Non-pigmented ciliary epithelial cell (primary cell): ENCODE results near the gene MMP15.
"Not testable (repeated sequence)": the region's sequence is repeated elsewhere in the genome, so short reads cannot be mapped to it uniquely, and the experiment has no call there.

Experiments
- DNase-seq: peaks from one replicate; pipeline ENCODE4 v3.0.0-alpha.2; 2010; ENCODE audit warnings: low read depth

Gene MMP15

GRCh38 chr16:57996406-57997175 is 29.0 kb upstream of the MMP15 start:
- DNase-seq: no peak

GRCh38 chr16:57997176-57997527 is 28.4 kb upstream of the MMP15 start:
- no peak for DNase-seq

DNA sequence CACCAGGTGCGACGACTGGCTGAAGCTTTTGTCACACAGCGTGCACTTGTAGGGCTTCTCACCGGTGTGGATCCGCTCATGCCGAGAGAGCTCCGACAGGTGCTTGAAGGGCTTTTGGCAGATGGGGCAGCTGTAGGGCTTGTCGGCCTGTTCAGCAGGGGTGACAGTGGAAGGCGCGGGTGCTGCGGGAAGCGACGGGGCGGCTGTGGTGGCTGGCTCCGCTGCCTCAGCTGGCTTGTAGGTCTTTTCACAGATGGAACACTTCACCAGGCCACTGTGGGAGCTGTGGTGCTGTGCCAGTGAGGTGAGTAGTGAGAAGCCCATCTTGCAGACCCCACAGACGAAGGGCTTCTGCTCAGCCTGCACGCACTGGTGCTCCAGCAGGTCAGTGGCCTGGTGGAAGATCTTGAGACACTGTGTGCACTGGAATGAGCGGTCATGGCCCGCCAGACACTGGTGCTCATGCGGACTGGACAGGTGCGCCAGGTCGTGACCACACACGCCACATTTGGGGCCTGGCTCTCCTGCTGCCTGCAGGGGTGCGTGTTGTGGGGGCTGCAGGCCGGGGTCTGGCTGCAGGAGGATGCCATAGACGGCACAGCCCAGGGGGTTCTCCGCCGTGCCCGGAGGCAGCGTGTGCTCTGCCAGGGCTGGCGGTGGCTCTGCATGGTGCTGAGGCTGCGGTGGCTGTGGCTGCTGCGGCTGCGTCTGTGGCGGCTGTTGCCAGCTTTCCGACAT is 27.9 kb upstream of the MMP15 start:
- no peak for DNase-seq

- DNase-seq: no peak
These were observed 27.1 kb upstream of the MMP15 start for GRCh38 chr16:57998486-57998885.

DNA sequence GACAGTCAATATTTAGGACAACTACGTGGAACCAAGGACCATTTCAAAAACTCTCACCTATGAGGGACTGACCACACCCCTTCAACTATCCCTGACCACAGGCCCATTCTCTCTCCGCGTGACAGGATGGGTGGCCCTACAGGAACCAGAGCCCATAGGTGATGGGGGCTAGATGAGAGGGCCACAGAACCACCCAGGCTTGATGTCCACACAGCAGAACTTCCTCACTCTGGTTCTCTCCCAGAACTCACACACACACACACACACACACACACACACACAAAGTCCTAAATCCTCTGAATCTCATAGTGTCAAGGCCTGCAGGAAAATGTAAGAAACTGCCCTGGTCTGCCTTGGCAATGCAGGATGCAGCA is 26.6 kb upstream of the MMP15 start:
- DNase-seq: no peak

GRCh38 chr16:57999366-57999970 is 26.1 kb upstream of the MMP15 start:
- DNase-seq: no peak

DNA sequence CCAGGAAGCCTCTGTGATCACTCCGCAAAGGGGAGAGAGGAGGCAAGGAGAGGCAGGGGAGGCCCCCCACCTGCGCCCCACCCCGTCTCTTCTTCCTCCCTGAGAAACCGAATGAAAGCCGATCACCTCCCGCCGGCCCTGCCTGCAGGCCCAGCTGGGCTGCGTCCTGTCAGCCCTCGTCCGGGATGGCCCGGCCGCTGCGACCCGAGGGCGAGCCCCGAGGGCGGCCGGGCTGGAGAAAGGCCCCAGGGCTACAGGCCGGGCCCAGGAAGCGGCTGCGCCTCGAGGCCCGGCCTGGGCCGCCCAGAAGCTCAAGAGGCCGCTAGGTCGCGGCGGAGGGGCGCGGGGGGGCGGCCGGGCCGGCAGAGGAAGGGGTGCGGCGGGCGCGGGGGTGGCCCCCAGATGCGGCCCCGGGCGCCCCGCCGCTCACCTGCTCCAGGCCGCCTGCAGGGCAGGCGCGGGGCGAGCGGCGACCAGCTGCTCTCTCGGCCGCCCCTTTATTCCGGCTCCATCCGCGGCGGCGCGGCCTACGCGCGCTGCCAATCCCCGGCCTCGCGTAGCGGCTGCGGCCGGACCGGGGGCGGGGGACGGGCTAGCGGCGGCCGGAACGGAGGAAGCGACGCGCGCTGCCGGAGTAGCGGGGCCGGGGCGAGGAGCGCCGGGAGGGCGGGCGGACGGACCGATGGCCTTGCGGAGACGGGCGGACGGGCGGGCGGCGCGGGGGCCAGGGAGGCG is 25.4 kb upstream of the MMP15 start, which contains the start of gene ZNF319:
Gene ZNF319, minus strand, starts transcription at position 702 of the 735 bp plus-strand sequence. CDS start 2,407 bp downstream, outside the sequence.
- no peak for DNase-seq

DNA sequence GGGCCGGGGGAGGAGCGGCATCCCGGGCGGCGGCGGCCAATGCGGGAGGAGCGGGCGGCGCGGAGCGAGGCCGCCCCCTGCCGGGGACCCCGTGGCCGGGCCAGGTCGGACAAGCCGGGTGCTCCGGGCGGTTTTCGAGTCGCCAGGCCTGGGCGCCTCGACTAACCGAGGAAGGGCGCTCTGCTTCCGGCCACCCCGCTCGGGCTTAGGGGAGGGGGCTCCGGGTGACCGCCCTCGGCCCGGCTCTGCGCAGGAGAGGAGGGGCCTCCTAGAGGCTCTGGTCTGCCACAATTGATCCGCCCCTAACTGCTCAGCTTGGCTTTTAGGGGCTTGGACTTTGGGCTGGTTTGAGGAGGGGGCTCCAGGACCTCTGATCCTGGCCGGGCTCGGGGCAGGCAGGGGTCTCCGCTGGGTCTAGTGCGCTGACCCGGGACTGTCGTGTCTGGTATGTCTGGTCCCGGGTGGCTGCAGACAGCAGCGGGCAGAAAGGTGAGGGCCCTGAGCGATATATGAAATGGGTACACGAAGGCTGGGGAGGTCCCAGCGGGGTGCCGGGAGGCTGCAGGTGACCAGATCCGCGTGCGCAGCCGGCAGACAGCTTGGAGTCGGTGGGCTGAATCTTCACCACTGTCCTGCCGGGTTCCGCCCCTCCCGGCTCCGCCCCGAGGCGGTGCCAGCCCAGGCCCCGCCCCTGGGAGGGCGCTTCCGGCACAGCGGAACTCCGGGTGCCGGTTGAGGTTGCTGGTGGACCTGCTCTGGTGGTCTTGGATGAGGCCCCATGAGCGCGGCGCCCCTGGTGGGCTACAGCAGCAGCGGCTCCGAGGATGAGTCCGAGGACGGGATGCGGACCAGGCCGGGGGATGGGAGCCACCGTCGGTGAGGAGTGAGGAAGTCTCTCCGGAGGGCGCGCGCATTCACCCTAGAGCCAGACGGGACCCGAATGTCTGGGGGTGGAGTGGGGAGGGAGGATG is 24.6 kb upstream of the MMP15 start, which contains the start of gene USB1:
Gene USB1, plus strand, starts transcription at position 702 of the 971 bp plus-strand sequence. Its CDS starts 77 bp downstream, at position 779.
- no peak for DNase-seq

- no peak for DNase-seq
These were observed 23.7 kb upstream of the MMP15 start for GRCh38 chr16:58001781-58002415.

- DNase-seq: no peak
These were observed 23.1 kb upstream of the MMP15 start for GRCh38 chr16:58002416-58002800.

DNA sequence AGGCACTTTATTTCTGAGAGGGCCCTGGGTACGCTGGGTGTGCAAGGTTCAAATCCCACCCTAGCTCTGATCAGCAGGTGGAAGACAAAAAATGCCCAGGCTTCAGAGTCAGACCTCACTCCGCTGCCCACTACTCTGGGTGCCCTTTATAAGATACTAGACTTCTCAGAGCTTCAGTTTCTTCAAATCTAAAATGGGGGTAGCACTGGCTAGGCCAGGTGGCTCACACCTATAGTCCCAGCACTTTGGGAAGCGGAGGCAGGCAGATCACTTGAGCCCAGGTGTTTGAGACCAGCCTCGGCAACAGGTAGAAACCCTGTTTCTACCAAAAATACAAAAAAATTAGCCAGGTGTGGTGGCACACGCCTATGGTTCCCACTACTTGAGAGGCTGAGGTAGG is 22.6 kb upstream of the MMP15 start:
- no peak for DNase-seq

GRCh38 chr16:58004736-58005135 is 20.8 kb upstream of the MMP15 start:
- DNase-seq: not testable (repeated sequence)

- DNase-seq: no peak
These were observed 15.6 kb upstream of the MMP15 start for GRCh38 chr16:58009856-58010416.

DNA sequence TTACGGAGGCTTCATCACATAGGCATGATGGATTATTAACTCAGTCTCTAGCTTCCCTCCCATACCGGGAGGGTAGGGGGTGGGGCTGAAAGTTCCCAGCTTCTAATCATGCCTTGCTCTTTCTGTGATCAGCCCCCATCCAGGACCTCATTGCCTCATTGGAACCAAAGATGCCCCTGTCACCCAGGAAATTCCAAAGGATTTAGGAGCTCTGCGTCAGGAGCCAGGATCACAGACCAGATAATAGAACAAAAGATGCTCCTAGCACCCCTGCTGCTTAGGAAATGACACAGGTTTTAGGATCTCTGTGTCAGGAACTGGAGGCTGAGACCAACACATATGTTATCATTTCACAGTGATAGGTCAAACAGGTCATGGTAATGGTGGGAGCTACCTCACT is 14.7 kb upstream of the MMP15 start:
- DNase-seq: no peak

DNA sequence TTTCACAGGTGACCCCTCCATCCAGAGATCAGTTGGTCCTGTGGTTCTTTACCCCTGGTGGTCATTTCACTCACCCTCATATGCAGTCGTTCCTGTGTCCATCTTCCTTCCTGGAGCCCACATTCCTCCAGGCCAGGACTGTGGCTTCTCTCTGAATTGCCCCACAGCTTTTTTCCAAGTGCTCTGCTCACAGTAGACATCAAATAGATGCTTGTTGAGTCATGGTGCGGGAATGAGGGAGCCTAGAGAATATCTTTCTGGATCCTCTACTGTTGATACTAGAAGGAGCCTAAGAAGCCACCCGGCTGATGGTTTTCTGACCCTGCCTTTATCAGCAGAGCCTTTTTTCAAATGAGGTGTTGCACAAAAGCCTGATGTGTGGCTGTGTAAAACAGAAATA is 13.9 kb upstream of the MMP15 start:
- peak; percentile 43 for DNase-seq

DNA sequence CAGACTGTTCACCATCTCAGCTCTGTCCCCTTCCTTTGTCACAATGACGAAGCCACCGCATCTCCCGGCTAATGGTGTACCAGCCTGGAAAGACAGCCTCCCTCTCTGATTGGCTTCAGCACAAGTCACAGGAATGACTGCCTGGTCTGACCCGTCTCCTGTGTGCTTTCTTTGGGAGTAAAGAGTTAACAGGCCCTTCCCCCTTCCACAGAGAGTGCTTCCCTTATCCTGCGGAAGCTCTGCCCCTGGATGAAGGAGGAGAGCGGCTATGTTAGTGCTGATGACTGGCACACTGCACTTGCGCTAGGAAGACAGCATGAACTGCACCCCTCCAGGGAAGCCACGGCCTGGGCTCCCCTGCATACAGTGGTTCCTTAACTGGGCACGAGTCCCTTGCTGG is 13.1 kb upstream of the MMP15 start:
- no peak for DNase-seq

DNA sequence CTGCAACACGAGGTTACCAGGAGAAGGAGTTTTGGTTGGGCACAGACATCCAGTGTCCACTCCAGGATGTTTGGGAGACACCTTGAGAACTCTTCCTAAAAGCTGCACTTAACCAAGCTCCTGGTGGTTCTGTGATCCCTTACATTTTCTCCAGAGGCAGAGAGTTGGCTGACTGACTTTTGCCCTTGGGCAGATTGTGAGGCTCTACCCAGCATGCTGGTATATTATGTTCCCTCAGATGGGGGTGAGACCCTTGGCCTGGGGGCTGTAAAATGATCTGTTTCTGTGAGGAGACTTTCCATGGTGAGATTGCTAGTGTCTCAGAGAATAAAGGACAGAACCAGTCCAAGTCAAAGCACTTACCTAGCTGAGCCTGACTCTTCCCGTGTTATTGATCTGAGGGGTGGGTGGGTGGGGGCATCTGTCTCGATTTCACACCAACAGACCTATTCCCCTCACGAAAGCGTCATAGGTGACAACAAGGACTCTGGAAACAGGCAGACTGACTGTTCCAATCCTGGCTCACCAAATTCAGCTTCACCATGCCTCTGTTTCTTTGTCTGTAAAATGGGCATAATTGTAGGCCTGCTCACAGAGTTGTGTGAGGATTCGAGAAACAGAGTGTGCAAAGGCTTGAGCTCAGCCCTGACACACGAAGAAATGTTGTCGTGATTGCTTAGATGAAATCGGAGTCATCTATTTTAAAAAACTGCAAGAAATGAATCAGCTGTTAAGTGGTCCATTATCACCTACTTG is 12.2 kb upstream of the MMP15 start:
- no peak for DNase-seq

- no peak for DNase-seq
These were observed 8.6 kb upstream of the MMP15 start for GRCh38 chr16:58016840-58017446.

GRCh38 chr16:58018803-58019202 is 6.8 kb upstream of the MMP15 start:
- no peak for DNase-seq
